GM21529 (cell line): ENCODE data around the gene HEXIM2.
"Not testable (repeated sequence)": the region's sequence is repeated elsewhere in the genome, so short reads cannot be mapped to it uniquely, and the experiment has no call there.

Experiments used
- ATAC-seq: cut with Tn5 transposase; IDR thresholded peaks from one replicate; pipeline ENCODE4 v1.9.1; 2021; ENCODE audit not compliant: unreplicated experiment

The HEXIM2 gene, protein sequence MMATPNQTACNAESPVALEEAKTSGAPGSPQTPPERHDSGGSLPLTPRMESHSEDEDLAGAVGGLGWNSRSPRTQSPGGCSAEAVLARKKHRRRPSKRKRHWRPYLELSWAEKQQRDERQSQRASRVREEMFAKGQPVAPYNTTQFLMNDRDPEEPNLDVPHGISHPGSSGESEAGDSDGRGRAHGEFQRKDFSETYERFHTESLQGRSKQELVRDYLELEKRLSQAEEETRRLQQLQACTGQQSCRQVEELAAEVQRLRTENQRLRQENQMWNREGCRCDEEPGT

DNA sequence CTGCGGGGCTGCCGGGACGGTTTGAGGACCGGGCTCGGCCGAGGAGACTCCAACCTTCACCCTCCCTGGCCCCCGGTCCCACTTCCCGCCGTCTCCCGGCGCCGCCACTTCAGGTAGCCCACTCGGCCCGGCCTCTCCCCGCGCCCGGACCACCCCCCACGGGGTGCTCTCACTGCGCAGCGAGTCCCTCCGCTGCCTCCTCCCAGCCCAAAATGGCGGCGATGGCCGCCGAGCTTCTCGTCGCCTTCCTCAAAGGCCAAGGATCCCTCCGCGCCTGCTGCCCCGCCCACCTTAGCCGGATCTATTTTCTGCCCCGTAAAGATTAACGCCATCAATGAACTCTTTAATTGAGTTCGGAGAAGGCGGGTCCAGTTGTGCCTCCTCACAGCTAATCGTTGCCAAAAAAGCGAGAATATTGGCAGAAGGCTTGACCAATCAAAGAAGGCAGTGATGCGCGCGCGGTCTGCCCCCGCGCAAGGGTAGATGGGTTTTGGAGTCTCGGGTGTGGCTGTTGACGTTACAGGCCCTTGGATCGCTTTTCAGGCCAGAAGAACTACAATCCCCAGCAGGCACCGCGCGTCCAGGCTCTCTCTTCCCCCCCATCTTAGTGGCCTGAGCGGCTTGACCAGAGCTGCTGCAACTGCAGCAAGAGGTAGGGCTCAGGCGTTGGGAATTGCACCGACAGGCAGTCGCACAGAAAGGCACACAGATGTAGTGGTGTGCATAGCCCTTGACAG lies at the start of gene HEXIM2:
HEXIM2 (plus strand) TSS at position 588 of the 737 bp plus-strand sequence. CDS start 919 bp downstream, outside the sequence.
- ATAC-seq, result peak; percentile 89

DNA sequence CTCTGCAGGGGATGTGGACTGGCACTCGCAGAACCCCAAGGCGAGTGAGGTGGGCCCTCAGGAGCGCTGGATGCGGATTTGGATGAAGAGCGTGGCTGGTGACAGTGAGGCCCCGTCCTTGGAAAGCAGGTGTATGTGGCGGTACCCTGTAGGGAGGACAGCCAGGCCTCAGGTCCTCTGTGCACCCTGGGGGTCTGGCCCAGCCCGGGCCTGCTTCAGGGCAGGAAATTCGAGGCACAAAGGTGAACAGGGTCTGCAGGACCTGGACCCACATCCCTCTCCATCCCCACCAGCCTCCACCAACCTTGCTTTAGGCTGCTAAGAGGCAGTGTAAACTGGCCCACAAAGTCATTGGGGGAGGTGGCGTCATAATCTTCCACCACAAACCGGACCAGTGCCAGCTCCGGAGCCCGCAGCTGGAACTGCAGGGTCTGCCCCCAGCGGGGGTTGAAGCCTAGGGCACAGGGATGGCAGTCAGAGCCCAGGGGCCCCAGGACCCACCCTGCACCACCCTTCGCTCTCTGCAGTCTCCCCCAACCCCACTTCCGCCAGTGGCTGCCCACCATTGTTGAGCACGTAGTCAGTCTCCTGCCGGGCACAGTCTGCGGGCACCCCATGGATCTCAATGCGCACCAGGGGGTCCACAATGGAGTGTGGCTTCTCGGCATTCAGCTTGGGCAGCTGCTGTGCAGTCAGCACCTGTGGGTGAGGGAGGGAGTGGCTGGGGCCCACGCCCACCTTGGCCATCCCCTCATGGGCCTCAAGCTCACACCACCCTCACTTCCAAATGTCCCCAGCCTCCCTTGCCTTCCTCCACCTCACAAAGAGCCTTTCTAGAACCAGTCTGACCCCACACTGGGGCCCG lies 48.9 kb upstream of the HEXIM2 start:
- no peak for ATAC-seq

DNA sequence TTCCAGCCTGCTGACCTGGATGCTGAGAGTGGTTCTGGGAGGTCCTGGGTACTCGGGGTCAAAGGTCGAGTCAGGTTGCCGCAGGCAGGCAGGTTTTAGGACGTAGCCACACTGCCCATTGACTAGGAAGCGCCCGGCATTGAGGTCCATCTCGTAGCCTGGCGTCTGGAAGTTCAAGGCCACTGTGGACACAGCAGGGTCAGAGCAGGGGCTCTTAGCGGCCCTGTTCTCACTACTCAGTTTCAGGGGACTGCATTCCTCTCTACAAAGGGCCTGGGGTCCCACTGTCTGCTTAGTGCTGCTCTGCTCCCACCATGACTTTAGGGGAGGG lies 48.3 kb upstream of the HEXIM2 start:
- no peak for ATAC-seq

DNA sequence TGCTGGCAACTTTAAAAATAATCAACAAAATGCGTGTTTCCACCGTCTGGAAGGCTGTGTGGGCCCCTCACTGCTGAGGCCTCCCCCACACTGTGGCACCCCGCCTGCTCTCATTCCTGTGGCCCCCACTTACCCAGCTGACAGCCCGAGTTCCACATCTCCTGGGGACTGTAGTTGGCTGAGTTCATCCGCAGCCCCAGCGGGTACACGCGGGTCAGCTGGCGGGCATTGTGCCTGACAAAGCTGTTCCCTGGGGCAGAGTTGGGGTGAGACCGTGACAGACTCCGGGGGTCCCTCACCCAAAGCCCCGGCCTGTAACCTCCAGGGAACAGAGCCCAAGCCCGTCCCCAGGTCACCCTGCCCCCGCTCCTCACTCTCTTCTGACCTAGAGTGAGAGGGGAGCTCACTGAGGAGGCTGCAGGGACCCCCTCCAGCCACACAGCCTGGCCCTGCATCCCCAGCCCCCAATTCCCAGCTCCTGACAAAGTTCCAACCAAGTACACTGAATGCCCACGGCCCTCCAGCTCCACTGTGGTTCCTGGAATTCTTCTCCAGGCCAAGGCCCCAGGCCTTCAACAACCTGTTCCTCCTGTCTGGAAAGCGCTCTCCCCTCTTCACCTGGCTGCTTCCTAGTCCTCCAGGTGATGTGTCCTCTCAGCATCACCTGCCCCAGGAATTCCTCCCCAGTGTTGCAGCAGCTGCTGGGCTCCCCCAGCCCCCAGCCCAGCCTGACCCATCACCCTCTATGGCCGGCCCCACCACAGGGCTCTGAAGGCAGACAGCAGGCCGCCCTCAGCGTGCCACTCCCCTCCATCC lies 47.4 kb upstream of the HEXIM2 start:
- ATAC-seq, result no peak

DNA sequence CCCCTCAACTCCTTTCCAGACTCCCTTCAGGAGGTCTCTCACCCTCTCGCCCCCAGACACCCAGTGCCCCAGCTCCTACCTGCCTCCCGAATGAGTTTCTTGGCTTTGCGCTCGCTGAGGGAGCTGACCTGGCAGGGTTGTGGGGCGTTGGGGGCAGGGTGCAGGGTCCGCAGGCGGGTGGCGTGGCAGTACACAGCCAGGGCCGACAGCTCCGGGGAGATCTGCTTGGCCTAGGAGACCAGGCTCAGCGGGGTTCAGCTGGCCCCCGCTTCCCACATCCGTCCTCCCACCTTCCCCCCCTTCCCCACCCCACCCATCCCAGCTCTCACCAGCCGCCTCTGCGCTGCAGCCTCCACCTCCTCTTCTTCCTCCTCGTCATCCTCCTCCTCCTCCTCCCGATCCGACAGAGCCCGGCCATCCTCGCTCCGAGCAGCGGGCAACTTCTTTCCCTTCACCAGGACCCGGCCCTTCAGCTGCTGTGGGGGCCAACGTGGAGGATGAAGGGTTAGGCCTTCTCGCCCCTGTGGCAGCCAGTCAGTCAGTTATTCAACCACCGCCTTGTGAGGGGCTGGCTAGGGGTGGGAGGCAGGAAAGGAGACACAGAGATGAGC lies 46.6 kb upstream of the HEXIM2 start:
- ATAC-seq, result no peak

DNA sequence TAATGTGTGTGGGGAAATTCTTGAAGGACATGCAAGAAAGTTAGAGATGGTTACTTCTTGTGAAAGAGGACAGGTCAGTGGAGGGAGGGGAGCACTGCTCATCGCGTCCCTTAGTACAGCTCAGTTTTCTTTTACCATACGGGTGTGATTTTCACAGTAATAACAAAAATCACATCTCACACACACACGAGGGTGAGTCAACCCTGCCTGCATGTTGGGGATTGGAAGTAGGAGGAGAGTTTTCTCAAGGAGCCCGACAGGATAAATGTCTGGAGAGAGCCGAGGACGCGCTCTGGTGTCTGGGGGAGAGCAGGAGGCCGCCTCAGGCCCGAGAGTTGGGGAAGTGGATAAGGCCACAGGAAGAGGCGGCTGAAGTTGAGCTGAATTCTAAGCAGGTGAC lies 45.8 kb upstream of the HEXIM2 start:
- ATAC-seq, result no peak

DNA sequence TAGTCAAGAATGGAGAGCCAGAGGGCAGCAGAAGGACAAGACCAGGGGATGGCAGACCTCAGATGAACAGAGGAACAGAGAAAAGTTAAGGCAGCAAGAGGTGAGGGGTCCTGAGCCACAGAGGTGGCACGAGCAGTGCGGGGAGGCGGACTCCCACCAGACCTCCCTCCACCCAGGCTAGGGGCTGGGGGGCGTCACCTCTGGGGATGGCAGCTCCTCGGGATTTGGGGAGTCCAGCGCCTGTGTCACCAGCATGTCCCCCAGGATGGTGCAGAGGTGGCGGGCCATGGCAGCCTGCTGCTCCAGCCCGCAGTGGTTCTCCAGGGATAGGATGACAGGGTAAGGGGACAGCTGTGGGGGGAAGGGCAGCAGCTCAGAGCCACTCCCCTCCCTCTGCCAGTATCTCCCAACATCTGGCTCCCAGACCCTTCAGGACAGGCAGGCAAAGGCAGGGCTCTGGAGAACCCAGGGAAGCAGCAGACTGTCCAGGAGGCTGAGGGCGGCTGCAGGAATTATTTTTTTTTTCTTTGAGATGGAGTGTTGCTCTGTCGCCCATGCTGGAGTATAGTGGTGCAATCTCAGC lies 45.1 kb upstream of the HEXIM2 start:
- ATAC-seq, result no peak

DNA sequence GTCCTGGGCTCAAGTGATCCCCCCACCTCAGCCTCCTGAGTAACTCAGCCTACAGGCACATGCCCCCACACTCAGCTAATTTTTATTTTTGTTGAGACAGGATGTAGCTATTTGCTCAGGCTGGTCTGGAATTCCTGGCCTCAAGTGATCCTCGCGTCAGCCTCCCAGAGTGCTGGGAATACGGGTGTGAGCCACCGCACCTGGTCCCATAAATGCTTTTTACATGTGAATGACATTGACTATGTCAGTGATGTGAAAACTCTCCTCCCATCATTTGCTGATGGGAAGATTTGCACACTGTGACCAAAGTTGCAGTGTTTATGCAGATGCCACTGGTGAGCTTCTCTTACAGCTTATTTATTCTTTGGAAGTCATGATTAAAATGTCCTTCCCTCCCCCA lies 44.3 kb upstream of the HEXIM2 start:
- no peak for ATAC-seq

DNA sequence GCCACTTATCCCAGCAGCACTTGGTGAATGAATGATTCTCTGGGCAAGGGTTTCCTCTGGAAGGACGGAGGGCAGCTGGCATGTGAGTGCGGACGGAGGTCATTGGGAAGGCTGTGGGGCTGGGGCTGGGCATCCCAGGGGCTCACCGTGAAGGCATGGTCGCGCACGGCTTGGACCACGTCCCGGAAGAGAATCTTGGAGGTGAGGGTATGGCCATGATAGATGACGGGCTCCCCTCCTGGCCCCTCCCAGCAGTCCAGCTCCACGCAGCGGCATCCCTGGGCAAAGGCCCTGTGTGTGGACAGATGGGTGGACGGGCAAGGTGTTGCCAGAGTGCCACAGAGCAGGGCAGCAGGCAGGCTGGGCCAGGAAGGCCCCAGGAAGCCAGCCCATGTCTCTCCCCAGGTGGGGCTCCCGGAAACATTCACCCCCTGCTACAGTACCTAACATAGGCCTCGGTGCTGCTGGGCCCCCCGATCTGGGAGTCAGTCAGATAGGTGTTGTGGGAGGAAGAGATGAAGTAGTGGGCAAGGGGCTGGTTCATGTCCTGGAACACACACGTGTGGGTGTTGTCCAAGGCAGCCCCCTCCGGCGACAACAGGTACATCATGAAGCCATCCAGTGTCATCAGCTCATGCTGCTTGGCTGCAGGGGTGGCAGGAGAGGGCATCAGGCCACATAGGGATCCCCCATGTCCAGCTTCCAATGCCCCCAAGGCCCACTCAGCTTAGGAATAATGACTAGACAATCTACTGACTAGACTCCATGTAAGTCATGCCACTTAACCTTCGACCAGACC lies 43.6 kb upstream of the HEXIM2 start:
- no peak for ATAC-seq

DNA sequence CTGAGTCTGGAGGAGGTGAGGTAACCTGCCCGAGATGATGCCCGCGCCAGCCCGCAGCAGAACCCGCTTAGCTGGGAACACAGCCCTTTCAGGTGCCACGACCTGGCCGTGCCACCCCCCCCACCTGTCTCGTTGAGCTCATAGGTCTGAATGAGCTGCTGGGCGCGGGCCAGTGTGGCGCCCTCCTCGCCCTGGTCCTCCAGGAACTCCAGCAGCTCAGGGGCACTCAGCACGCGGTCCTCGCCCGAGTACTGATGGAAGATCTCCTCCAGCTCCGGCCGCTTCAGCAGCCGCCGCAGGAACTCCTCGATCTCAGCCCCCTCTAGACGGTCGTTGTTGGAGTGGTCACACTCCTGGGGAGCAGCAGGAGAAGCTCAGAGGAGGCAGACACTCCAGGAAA lies 43.0 kb upstream of the HEXIM2 start:
- ATAC-seq, result no peak

DNA sequence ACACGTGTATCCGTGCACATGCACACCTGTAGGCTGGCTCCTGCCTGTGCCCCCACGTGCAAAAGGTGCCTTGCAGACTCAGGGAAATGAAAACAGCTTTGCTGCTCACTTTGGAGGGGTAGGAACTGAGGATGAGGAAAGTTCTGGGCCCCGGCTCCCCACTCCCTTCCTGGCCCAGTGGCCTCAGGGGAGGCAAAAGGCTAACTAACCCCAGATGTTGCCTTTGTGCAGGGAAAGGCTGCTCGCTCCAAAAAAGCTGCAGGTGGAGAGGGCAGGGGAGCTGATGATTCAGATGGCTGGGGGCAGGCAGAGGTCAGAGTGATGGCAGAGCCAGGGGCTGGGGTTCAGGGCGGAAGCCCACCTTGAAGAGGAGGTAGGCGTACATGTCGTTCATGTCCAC lies 41.7 kb upstream of the HEXIM2 start:
- no peak for ATAC-seq

DNA sequence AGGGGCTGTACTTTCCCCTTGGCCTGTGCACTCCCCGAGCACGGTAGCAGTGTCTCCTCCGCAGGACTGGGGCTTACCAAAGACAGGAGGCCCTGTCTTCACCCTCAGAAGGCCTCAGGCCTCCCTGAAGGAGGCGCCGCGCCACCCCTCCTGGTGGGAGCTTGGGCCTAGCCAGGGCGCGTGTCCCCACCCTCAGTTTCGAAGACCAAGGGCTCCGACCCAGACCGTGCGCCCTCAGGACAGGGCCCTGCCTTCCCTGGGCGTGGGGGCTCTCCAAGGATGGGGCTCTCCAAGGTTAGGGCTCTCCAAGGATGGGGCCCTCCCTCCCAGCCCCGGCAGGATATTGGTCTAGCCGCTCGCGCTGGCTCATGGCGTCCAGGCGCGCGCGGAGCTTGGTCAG lies 41.1 kb upstream of the HEXIM2 start:
- ATAC-seq, result no peak

DNA sequence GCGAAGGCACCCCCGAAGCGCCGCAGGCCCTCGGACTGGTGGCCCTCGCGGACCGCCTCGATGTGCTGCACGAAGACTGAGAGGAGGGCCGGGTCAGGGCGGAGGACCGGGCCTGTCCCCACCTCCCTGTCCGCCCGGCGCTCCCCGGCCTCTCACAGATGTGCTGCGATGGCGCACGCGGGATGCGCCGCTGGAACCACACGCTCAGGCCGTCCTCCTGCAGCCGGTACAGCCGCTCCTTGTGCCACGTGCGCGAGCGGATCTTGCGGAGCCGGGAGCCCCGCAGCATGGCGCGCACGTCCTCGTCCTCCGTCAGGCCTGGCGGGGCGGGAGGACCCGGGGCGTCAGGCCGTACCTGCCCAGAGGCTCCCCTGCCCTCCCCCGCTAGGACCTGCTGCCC lies 40.6 kb upstream of the HEXIM2 start:
- no peak for ATAC-seq

DNA sequence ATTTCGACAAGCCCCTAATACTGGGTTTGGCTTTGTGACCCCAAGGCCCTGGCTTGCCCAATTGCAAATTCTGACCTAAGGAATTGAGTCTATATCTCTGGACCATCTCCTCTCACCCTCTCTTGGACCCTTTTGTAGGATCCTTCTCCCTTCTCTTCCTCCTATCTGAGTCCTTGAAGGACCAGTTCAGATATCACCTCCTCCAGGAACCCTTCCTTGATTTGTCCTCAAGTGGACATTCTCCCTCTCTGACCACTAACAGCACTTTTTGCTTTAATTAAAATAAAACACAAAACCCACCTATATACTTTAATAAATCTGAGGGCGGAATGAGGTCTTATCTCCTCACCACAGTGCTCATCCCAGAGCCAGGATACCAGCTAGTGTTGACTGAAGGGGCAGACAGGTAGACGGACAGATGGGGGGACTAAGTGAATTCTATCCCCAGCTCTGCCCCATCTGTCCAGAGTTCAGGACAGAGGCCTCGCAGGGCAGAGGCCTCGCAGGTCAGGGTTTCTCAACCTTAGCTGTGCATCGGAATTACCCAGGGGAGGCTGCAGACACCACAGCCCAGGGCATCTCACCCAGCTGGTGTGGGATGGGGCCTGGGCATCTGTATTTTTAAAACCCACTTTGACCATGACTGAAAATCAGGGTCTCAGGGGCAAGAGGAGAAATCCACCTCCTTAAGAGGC lies 38.5 kb upstream of the HEXIM2 start:
- ATAC-seq, result no peak

DNA sequence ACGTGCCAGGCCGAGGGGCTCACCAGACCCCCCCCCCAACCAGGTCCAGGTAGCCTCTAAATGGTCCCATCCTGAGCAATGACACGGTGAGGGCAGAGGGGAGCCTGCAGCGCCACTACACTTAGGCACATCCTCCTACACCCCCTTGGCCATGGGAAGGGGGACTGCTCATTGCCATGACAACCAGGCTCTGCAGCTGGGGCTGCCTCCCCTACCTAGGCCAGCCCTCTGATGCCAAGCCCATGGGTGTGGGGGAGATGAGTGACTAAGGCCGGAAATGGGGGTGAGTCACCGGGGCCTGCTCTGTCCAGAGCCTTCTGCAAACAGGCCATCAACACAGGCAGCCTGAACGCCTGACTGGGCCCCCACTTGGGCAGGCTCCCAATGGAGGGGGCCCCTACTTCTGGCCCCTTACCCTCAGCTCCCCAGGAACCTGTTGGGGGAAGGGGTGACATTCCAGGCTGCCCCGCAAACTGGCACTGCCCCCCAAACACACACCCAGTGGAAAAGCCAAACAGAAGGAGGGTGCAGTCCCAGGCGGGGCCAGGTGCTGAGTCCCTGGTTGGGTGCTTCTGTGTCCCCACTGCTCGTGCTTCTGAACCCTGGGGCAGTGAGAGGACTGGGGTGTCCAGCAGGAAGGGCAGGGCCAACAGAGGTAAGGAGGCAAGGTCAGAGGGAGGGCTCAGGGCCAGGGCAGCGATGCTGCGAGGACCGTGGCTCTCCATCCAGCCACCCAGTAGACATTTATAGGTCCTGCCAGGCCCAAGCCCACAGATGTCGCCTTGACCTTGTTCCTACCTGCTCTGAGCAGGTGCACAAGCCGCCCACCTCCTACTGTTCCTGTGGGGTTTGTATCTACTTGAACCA lies 37.5 kb upstream of the HEXIM2 start:
- no peak for ATAC-seq

DNA sequence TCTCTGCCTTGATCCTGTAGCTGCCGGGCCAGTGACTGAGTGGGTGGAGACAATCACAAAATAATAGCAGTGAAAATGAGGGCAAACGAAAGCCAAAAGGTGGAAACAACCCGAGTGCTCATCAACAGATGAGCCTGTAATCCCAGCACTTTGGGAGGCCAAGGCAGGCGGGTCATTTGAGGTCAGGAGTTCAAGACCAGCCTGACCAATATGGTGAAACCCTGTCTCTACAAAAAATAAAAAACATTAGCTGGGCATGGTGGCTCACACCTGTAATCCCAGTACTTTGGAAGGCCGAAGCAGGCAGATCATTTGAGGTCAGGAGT lies 36.9 kb upstream of the HEXIM2 start:
- not testable (repeated sequence) for ATAC-seq

DNA sequence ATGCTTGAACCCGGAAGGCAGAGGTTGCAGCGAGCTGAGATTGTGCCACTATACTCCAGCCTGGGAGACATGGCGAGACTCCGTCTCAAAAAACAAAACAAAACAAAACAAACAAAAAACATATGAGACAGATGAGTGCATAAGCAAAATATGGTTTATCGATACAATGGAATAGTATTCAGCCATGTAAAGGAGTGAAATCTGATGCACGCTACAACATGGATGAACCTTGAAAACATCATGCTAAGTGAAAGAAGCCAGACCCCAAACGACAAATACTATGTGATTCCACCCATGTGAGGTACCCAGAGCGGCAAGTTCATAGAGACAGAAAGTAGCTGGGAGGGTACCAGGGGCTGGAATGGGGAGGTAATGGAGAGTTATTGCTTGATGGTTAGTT lies 36.2 kb upstream of the HEXIM2 start:
- ATAC-seq, result no peak

DNA sequence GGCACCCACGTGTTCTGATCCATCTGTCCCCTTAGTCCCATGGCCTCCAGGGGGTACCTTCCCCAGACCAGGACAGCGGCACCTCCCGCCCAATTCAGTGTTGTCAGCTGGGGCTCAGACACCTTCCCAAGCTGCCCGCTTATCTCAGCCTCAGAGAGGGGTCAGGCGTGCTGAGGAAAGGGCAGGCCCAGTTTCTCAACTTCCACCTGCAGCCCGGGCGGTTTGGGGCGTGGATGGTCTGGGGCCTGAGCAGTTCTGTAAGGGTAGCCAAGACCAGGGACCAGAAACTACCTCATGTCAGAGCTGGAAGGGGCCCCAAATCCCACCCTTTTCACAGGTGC lies 34.5 kb upstream of the HEXIM2 start:
- ATAC-seq, result no peak
